Endothelial cell of umbilical vein (primary cell): Measurements from ENCODE around the gene MED13. TPM values are rescaled to one million over a fixed set of nuclear protein-coding genes. Genes with fewer than 3 reads are reported as not detected.

Source experiments
- BruUV-seq: library from RNA; stranded (reverse); fragments of 400-500 nt; replicated peaks from 2 replicates; lab custom pipeline; 2021; lab: Mats Ljungman, UMichigan
- CTCF ChIA-PET: fragments of 300-600, 350-600 bp; sonication (Branson Sonifier 250); formaldehyde crosslinking; loops from one replicate; lab custom pipeline; 2021; ENCODE audit warnings: antibody characterized with exemption, inconsistent platforms; lab: Charles Lee
- POLR2A ChIA-PET: fragments of 300-600, 350-600 bp; sonication (Branson Sonifier 250); formaldehyde crosslinking; loops from one replicate; lab custom pipeline; 2021; ENCODE audit warnings: antibody characterized with exemption, inconsistent platforms; lab: Charles Lee
- DNase-seq: peaks from one replicate; pipeline ENCODE4 v3.0.0-alpha.2; 2011; ENCODE audit warnings: low read depth, low spot score
- FAIRE-seq: peaks from 2 replicates; lab custom pipeline; 2011; peaks lifted over from hg19 to GRCh38; lab: Jason Lieb, UNC
- H2AFZ ChIP-seq: 2 replicates; pipeline ENCODE4 v1.6.0; 2012; ENCODE audit warnings: low read depth, low read length, control low read depth, inconsistent platforms
- H3K27ac ChIP-seq: 2 replicates; pipeline ENCODE4 v1.5.1; 2011; ENCODE audit warnings: low read depth, mild to moderate bottlenecking, control low read depth, low read length, moderate library complexity; ENCODE audit not compliant: insufficient read depth
- H3K27me3 ChIP-seq, 2 experiments: 2 replicates each; pipeline versions ENCODE4 v1.6.0 to v1.6.1; 2011; ENCODE audit warnings: low read length in 2 of 2, mixed read lengths in 1 of 2; ENCODE audit not compliant: control insufficient read depth in 2 of 2, insufficient read depth in 2 of 2
- H3K36me3 ChIP-seq, 2 experiments: 2 replicates in 1 of 2; 3 replicates in 1 of 2; pipeline ENCODE4 v1.5.1; 2011; ENCODE audit warnings: low read length in 2 of 2, mild to moderate bottlenecking in 1 of 2, moderate library complexity in 1 of 2; ENCODE audit not compliant: control insufficient read depth in 2 of 2, insufficient read depth in 2 of 2; ENCODE audit errors: extremely low read depth in 1 of 2
- H3K4me1 ChIP-seq: 3 replicates; pipeline ENCODE4 v1.5.1; 2011; ENCODE audit warnings: mild to moderate bottlenecking, low read length; ENCODE audit not compliant: control insufficient read depth, insufficient read depth; ENCODE audit errors: extremely low read depth
- H3K4me2 ChIP-seq: 2 replicates; pipeline ENCODE4 v1.6.1; 2011; ENCODE audit warnings: low read length, control low read depth, mixed read lengths; ENCODE audit not compliant: insufficient read depth
- H3K4me3 ChIP-seq, 3 experiments: fragments of 200-600 bp in 1 of 3; sonication (generic), shearing (Covaris generic) in 1 of 3; replicated peaks in 1 of 3; 2 replicates each; pipeline ENCODE4 v1.5.1; 2011 to 2016; ENCODE audit warnings: control low read depth in 3 of 3, low read length in 3 of 3, mild to moderate bottlenecking in 2 of 3, inconsistent platforms in 1 of 3, low read depth in 1 of 3, moderate library complexity in 1 of 3; ENCODE audit not compliant: insufficient read depth in 1 of 3
- H3K79me2 ChIP-seq: 2 replicates; pipeline ENCODE4 v1.6.0; 2012; ENCODE audit warnings: low read length, inconsistent platforms; ENCODE audit not compliant: control insufficient read depth, insufficient read depth
- H3K9ac ChIP-seq: replicated peaks from 2 replicates; pipeline ENCODE3; 2011; ENCODE audit warnings: low read length, control low read depth; ENCODE audit not compliant: insufficient read depth; ENCODE audit errors: extremely low read depth
- H3K9me1 ChIP-seq: replicated peaks from 3 replicates; pipeline ENCODE4 v1.6.0; 2011; ENCODE audit warnings: mild to moderate bottlenecking, low read length; ENCODE audit not compliant: control insufficient read depth, insufficient read depth; ENCODE audit errors: extremely low read depth
- H3K9me3 ChIP-seq: replicated peaks from 2 replicates; pipeline ENCODE4 v1.5.1; 2012; ENCODE audit warnings: low read length, inconsistent platforms; ENCODE audit not compliant: control insufficient read depth, insufficient read depth
- H4K20me1 ChIP-seq: replicated peaks from 2 replicates; pipeline ENCODE3; 2011; ENCODE audit warnings: mild to moderate bottlenecking, low read length; ENCODE audit not compliant: control insufficient read depth, insufficient read depth; ENCODE audit errors: extremely low read depth
- CTCF ChIP-seq, 2 donors: IDR thresholded peaks; 1 replicate in 1 of 2; 2 replicates in 1 of 2; pipeline ENCODE4 v1.5.1; 2011; ENCODE audit warnings: low read length in 2 of 2, mild to moderate bottlenecking in 2 of 2, moderate library complexity in 2 of 2, control low read depth in 1 of 2, inconsistent platforms in 1 of 2, low read depth in 1 of 2; ENCODE audit not compliant: insufficient read depth in 1 of 2; ENCODE audit errors: extremely low read depth in 1 of 2
- EZH2 ChIP-seq: IDR thresholded peaks from 2 replicates; pipeline ENCODE4 v1.6.1; 2012; ENCODE audit warnings: borderline replicate concordance, low read depth, mild to moderate bottlenecking, moderate library complexity, low read length, inconsistent platforms; ENCODE audit not compliant: severe bottlenecking
- FOS ChIP-seq: IDR thresholded peaks from 2 replicates; pipeline ENCODE4 v1.6.1; 2011; ENCODE audit warnings: mild to moderate bottlenecking, low read length, moderate library complexity, borderline replicate concordance; ENCODE audit not compliant: insufficient read depth
- GATA2 ChIP-seq: IDR thresholded peaks from 2 replicates; pipeline ENCODE4 v1.7.0; 2011; ENCODE audit warnings: low read depth, mild to moderate bottlenecking, moderate library complexity, mixed read lengths, low read length; ENCODE audit not compliant: insufficient read length, insufficient read depth
- JUN ChIP-seq: IDR thresholded peaks from 2 replicates; pipeline ENCODE4 v1.6.1; 2011; ENCODE audit warnings: borderline replicate concordance, low read depth; ENCODE audit not compliant: insufficient read length, insufficient read depth
- MAX ChIP-seq: IDR thresholded peaks from 2 replicates; pipeline ENCODE4 v1.6.1; 2011; ENCODE audit not compliant: insufficient read depth, insufficient read length
- MYC ChIP-seq: IDR thresholded peaks from one replicate; pipeline ENCODE4 v1.6.1; 2011; ENCODE audit warnings: mild to moderate bottlenecking, low read depth, low read length
- POLR2A ChIP-seq: IDR thresholded peaks from 2 replicates; pipeline ENCODE4 v1.6.1; 2012; ENCODE audit warnings: low read depth, mild to moderate bottlenecking, control low read depth, low read length
- POLR2AphosphoS5 ChIP-seq: IDR thresholded peaks from 2 replicates; pipeline ENCODE4 v1.6.1; 2012; ENCODE audit warnings: low read depth, mild to moderate bottlenecking, control low read depth, low read length, moderate library complexity; ENCODE audit not compliant: insufficient read depth
- dilution Hi-C: fragments of 300-500 bp; cut with MboI; formaldehyde crosslinking; loops from one replicate; pipeline ENCODE4 v1.15.0; 2019; ENCODE audit warnings: low sequenced_read_pairs; ENCODE audit not compliant: extremely low pct_ligation_motif_present
- intact Hi-C: fragments of 100-400 bp; cut with micrococcal nuclease; formaldehyde crosslinking; loops from one replicate; pipeline ENCODE4 v1.10.0; 2022
- polyA plus RNA-seq, 4 experiments: library from polyadenylated mRNA; depleted of rRNA in 3 of 4; stranded (reverse) in 3 of 4; unstranded in 1 of 4; fragments of >200 nt; gene quantifications; 2 replicates each; pipeline versions ENCODE4 v1.2.1 to v1.2.3, GENCODE V29; 2011 to 2012; ENCODE audit warnings: missing spikeins in 1 of 4
- total RNA-seq: library from RNA; stranded (reverse); gene quantifications from 2 replicates; pipeline ENCODE4 v1.2.3, GENCODE V29; 2021

MED13 gene
- total and polyA plus RNA-seq, 2 donors (not counting 3 experiments of a cell fraction or from before 2014, with no cell fraction given) = 11.6 to 49.6 TPM

GRCh38 chr17:62105861-62106260, 40.8 kb upstream of the MED13 start:
- TF ChIP-seq GATA2 = no peak
- Histone ChIP-seq H3K36me3 (no peaks in the 10 kb centered on the region), H3K4me2 (no peak overlapping the region), H3K4me3 (no peak overlapping the region), H3K9me3 (no peaks in the 10 kb centered on the region), H3K9ac (no peak overlapping the region), H2AFZ (no peak overlapping the region), H3K79me2 (no peaks in the 10 kb centered on the region), H3K4me1 (no peaks in the 10 kb centered on the region), H4K20me1 (no peaks in the 10 kb centered on the region), H3K9me1 (no peaks in the 10 kb centered on the region), H3K27ac (no peak overlapping the region), H3K27me3 (peaks cover 2 to 4% of the 10 kb centered on the region in 2 experiments)
- POLR2A ChIA-PET = no interaction called here
- intact Hi-C loops = loop anchor here (5.0 kb wide), 1 partner anchor 469 kb away; no protein-coding TSS in a partner anchor
- BruUV-seq = no TSS peak
- CTCF ChIA-PET = interaction anchor here (1.5 kb wide), 1 partner anchor 8 kb away, joined by 3 read pairs; no protein-coding TSS in a partner anchor
- no peak for FAIRE-seq
- dilution Hi-C loops = no loop called here
- DNase-seq = no peak

- Histone ChIP-seq H2AFZ (no peak overlapping the region), H3K9me1 (no peaks in the 10 kb centered on the region), H4K20me1 (no peaks in the 10 kb centered on the region), H3K27me3 (peaks cover 2 to 4% of the 10 kb centered on the region in 2 experiments), H3K9ac (no peak overlapping the region), H3K36me3 (no peaks in the 10 kb centered on the region), H3K79me2 (no peaks in the 10 kb centered on the region), H3K4me1 (no peaks in the 10 kb centered on the region), H3K4me2 (no peak overlapping the region), H3K4me3 (no peak overlapping the region), H3K9me3 (no peaks in the 10 kb centered on the region), H3K27ac (no peak overlapping the region)
- dilution Hi-C loops = no loop called here
- FAIRE-seq (no peak), DNase-seq (no peak)
- no peak for TF ChIP-seq JUN
- no peak for TF ChIP-seq FOS
- TF ChIP-seq POLR2A = no peak
- no peak for TF ChIP-seq GATA2
- no peak for TF ChIP-seq MAX
- no peak for TF ChIP-seq EZH2
- no peak for TF ChIP-seq POLR2AphosphoS5
- no peak for TF ChIP-seq CTCF (IDR thresholded peaks at IDR 0.05; ENCODE audit: extremely low read depth in 1 of 2, insufficient read depth in 1 of 2, low read depth in 1 of 2, low read length in 2 of 2)
- TF ChIP-seq MYC = no peak
- intact Hi-C loops = loop anchor here (5.0 kb wide), 1 partner anchor 468 kb away; no protein-coding TSS in a partner anchor
- POLR2A ChIA-PET = no interaction called here
- CTCF ChIA-PET = interaction anchor here (1.5 kb wide), 1 partner anchor 9 kb away, joined by 3 read pairs; no protein-coding TSS in a partner anchor
- BruUV-seq = no TSS peak
Observed at GRCh38 chr17:62105357-62105756, 40.3 kb upstream of the MED13 start.
